GM19238 (cell line): ENCODE results near the gene VTCN1.
"Not testable (repeated sequence)": the region's sequence is repeated elsewhere in the genome, so short reads cannot be mapped to it uniquely, and the experiment has no call there.

Experiments used
- DNase-seq: peaks from one replicate; pipeline ENCODE4 v3.0.0; 2011; ENCODE audit warnings: low spot score; ENCODE audit not compliant: insufficient read length

VTCN1 gene

GRCh38 chr1:117210831-117211261, at the start of gene VTCN1:
Gene VTCN1, minus strand, starts transcription at chr1:117210927. Its CDS starts 72 bp downstream, at chr1:117210855.
- DNase-seq, result no peak

GRCh38 chr1:117258791-117259190, 48.1 kb upstream of the VTCN1 start:
- DNase-seq, result no peak

GRCh38 chr1:117258075-117258474, 47.3 kb upstream of the VTCN1 start:
- DNase-seq, result not testable (repeated sequence)

- DNase-seq, result no peak
These were observed 46.6 kb upstream of the VTCN1 start for GRCh38 chr1:117257291-117257690.

GRCh38 chr1:117250061-117250606, 39.4 kb upstream of the VTCN1 start:
- no peak for DNase-seq

- no peak for DNase-seq
These were observed 34.2 kb upstream of the VTCN1 start for GRCh38 chr1:117244971-117245370.

- no peak for DNase-seq
These were observed 33.6 kb upstream of the VTCN1 start for GRCh38 chr1:117244306-117244705.

GRCh38 chr1:117241512-117241911, 30.8 kb upstream of the VTCN1 start:
- no peak for DNase-seq

GRCh38 chr1:117240547-117240946, 29.8 kb upstream of the VTCN1 start:
- DNase-seq, result no peak

GRCh38 chr1:117239467-117239866, 28.7 kb upstream of the VTCN1 start:
- DNase-seq, result no peak

GRCh38 chr1:117237726-117238381, 27.1 kb upstream of the VTCN1 start:
- DNase-seq, result no peak

GRCh38 chr1:117235863-117236465, 25.2 kb upstream of the VTCN1 start:
- no peak for DNase-seq

- no peak for DNase-seq
These were observed 21.8 kb upstream of the VTCN1 start for GRCh38 chr1:117232531-117232930.

- DNase-seq, result no peak
These were observed 21.1 kb upstream of the VTCN1 start for GRCh38 chr1:117231748-117232373.

GRCh38 chr1:117231312-117231711, 20.6 kb upstream of the VTCN1 start:
- DNase-seq, result no peak

- no peak for DNase-seq
These were observed 18.5 kb upstream of the VTCN1 start for GRCh38 chr1:117229217-117229616.

GRCh38 chr1:117225931-117226330, 15.2 kb upstream of the VTCN1 start:
- no peak for DNase-seq

- DNase-seq, result no peak
These were observed 6.0 kb upstream of the VTCN1 start for GRCh38 chr1:117216718-117217117.

GRCh38 chr1:117215733-117216462, 5.2 kb upstream of the VTCN1 start:
- DNase-seq, result no peak

GRCh38 chr1:117215019-117215418, 4.3 kb upstream of the VTCN1 start:
- no peak for DNase-seq

GRCh38 chr1:117213046-117213445, 2.3 kb upstream of the VTCN1 start:
- no peak for DNase-seq

- DNase-seq, result no peak
These were observed 341 bp downstream of the VTCN1 start for GRCh38 chr1:117210386-117210785.
